SK-N-SH (cell line): Measurements from ENCODE around the gene ANKRD44.

ENCODE experiments used
- CTCF ChIP-seq: fragments of 200-600 bp; sonication (generic); IDR thresholded peaks from 2 replicates; pipeline ENCODE4 v1.6.1; 2017; ENCODE audit warnings: antibody characterized with exemption, mild to moderate bottlenecking, moderate library complexity
- EP300 ChIP-seq, 2 experiments: IDR thresholded peaks; 2 replicates each; pipeline versions ENCODE4 v1.4.0 to v1.6.1; 2012; ENCODE audit warnings: borderline replicate concordance in 1 of 2, low read depth in 1 of 2, low read length in 1 of 2
- SIN3A ChIP-seq: IDR thresholded peaks from 2 replicates; pipeline ENCODE4 v1.6.1; 2012; ENCODE audit warnings: low read depth, mild to moderate bottlenecking, low read length, moderate library complexity, borderline replicate concordance

- no peak for TF ChIP-seq SIN3A
- TF ChIP-seq CTCF, result no peak
- TF ChIP-seq EP300 (IDR thresholded peaks at IDR 0.05; ENCODE audit: borderline replicate concordance in 1 of 2, low read depth in 1 of 2, low read length in 1 of 2), result no peak
These were observed 947 bp upstream of the ANKRD44 start for GRCh38 chr2:197311421-197312033.
